ENCODE data around the gene AARS2.
"Not testable (repeated sequence)": the region's sequence is repeated elsewhere in the genome, so short reads cannot be mapped to it uniquely, and the experiment has no call there.

Gene AARS2

DNA sequence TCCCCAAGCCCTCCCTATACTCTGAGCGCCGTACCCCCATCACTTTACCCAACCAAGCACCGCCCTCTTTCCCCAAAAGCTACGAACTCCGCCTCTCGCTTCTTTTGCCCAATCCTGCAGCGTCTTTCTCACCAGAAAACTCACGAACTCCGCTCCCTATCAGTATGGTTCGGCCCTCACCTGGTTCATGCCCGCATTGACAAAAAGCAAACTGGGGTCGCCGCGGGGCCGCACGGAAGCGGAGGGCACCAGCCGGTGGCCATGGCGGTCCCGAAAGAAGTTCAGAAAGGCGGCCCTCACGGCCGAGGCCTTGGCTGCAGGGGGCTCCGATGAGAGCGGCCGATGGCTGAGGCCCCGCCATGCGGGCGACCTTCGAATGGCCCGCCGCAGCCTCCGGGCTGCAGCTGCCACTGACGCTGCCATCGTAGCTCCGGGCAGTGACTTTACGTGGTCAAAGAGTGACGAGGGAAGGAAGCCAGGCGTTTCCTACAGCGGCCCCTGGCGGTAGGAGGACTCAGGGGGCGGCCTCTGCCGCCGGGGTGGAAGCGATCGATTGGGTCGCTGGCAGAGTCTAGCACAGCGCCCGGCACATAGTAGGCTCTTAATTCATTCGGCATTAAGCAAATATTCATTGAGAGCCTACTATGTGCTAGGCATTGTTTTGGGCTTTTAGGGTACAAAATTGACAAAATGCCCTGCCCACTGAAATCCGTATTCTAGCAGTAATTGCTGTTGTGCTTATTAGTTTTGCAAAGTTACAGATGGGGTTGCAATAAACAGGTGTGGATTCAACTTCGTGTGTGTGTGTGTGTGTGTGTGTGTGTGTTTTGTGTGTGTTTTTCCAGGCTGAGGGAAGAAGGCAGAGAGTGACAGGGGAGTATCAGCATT, at the start of gene AARS2:
Gene AARS2 (minus strand): TSS at position 447 of the 888 bp plus-strand sequence. CDS start 24 bp downstream, at position 423.
- H3K27ac ChIP-seq (ENCODE audit: low read length), result peak within 1 kb of the TSS; percentile 73
- no peaks in the 10 kb centered on the region for H3K9me3 ChIP-seq (ENCODE audit: control insufficient read depth in 1 of 2, low read length in 2 of 2)
- H3K4me3 ChIP-seq (ENCODE audit: low read depth in 1 of 2, low read length in 2 of 2), result peak within 1 kb of the TSS; percentile 89 to 93
- peaks cover 7% of the 10 kb centered on the region in 2 donors for H3K4me1 ChIP-seq (ENCODE audit: control insufficient read depth in 1 of 2, insufficient read depth in 2 of 2, low read length in 2 of 2)
- peaks cover 24 to 31% of the 10 kb centered on the region in 2 donors for H3K36me3 ChIP-seq (ENCODE audit: control insufficient read depth in 1 of 2, insufficient read depth in 2 of 2, low read length in 2 of 2)
- no peaks in the 10 kb centered on the region for H3K27me3 ChIP-seq (ENCODE audit: low read depth, low read length)

DNA sequence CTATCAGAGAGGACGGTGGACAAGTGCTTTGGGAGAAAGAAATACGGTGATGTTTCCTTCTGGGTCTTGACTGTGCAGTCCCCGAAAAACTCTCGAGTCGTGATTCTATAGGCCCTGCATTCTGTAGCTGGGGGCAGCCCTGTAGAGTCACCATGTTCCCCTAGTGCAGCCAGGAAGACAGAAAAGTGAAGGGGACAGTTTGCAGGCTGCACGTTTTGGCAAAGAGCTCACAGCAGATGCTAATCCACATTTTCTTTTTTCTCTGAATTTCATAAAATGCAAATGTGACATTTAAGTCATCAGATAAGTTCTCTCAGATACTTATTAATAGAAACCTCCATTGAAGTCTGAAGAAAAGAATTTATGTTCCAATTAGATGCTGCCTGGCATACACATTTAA, 48.8 kb upstream of the AARS2 start:
- Histone ChIP-seq H3K4me3 (ENCODE audit: low read depth in 1 of 2, low read length in 2 of 2) (no peak overlapping the region), H3K9me3 (ENCODE audit: control insufficient read depth in 1 of 2, low read length in 2 of 2) (no peaks in the 10 kb centered on the region), H3K27ac (ENCODE audit: low read length) (no peak overlapping the region), H3K36me3 (ENCODE audit: control insufficient read depth in 1 of 2, insufficient read depth in 2 of 2, low read length in 2 of 2) (no peaks in the 10 kb centered on the region), H3K27me3 (ENCODE audit: low read depth, low read length) (no peaks in the 10 kb centered on the region), H3K4me1 (ENCODE audit: control insufficient read depth in 1 of 2, insufficient read depth in 2 of 2, low read length in 2 of 2) (no peaks in the 10 kb centered on the region)

DNA sequence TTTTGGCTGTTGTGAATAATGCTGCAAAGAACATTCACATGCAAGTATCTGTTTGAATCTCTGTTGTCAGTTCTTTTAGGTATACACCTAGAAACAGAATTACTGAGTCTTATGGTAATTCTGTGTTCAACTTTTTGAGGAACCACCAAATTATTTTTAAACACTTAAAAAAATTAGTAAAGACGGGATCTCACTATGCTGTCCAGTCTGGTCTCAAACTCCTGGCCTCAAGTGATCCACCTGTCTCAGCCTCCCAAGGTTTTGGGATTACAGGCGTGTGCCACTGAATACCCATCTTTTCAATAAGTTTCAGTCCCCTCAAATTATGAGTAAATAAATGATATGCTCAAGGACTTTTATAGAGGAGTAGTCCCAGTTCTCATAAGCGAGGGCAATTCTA, 46.8 kb upstream of the AARS2 start:
- Histone ChIP-seq H3K27ac (ENCODE audit: low read length) (no peak overlapping the region), H3K36me3 (ENCODE audit: control insufficient read depth in 1 of 2, insufficient read depth in 2 of 2, low read length in 2 of 2) (no peaks in the 10 kb centered on the region), H3K9me3 (ENCODE audit: control insufficient read depth in 1 of 2, low read length in 2 of 2) (peaks cover 0 to 3% of the 10 kb centered on the region in 2 donors), H3K4me3 (ENCODE audit: low read depth in 1 of 2, low read length in 2 of 2) (no peak overlapping the region), H3K4me1 (ENCODE audit: control insufficient read depth in 1 of 2, insufficient read depth in 2 of 2, low read length in 2 of 2) (no peaks in the 10 kb centered on the region), H3K27me3 (ENCODE audit: low read depth, low read length) (no peaks in the 10 kb centered on the region)

DNA sequence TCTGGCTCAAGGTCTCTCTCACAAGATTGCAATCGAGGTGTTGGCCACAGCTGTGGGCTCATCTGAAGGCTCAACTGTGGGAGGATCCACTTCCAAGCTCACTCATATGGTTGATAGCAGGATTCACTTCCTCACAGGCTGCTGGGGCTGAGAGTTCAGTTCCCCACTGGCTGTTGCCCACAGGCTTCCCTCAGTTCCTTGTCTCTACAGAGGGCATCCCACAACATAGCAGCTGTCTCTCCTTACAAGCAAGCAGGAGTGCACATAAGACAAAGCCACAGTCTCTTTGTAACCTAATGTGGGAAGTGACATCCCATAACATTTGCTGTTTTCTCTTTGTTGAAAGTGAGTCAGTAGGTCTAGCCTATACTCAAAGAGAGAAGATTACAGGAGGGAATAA, 43.3 kb upstream of the AARS2 start:
- Histone ChIP-seq H3K9me3 (ENCODE audit: control insufficient read depth in 1 of 2, low read length in 2 of 2) (peaks cover 0 to 3% of the 10 kb centered on the region in 2 donors), H3K4me1 (ENCODE audit: control insufficient read depth in 1 of 2, insufficient read depth in 2 of 2, low read length in 2 of 2) (no peaks in the 10 kb centered on the region)

DNA sequence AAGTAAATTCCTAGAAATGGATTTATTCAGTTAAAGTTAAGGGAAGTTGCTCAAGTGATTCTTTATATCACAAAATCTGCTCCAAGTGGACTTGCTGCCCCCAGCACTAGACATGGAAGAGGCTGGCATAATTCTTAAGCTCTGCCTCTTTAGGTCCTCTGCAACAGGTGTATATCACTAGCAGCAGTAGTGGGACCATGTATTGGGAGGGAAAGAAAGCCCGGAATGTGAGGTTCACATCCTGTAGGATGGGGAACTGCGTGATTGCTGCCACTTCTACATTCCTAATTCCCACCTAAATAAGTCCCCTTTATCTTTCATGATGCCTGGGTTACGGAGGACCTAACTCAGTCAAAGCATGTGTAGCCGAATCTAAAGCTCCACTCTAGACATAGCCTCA, 42.5 kb upstream of the AARS2 start:
- H3K27me3 ChIP-seq (ENCODE audit: low read depth, low read length), result no peaks in the 10 kb centered on the region
- H3K4me1 ChIP-seq (ENCODE audit: control insufficient read depth in 1 of 2, insufficient read depth in 2 of 2, low read length in 2 of 2), result no peaks in the 10 kb centered on the region
- peaks cover 0 to 3% of the 10 kb centered on the region in 2 donors for H3K9me3 ChIP-seq (ENCODE audit: control insufficient read depth in 1 of 2, low read length in 2 of 2)
- no peak overlapping the region for H3K4me3 ChIP-seq (ENCODE audit: low read depth in 1 of 2, low read length in 2 of 2)
- H3K27ac ChIP-seq (ENCODE audit: low read length), result no peak overlapping the region
- no peaks in the 10 kb centered on the region for H3K36me3 ChIP-seq (ENCODE audit: control insufficient read depth in 1 of 2, insufficient read depth in 2 of 2, low read length in 2 of 2)

More for the DNA sequence above, 43.3 kb upstream of the AARS2 start:
- H3K27me3 ChIP-seq (ENCODE audit: low read depth, low read length), result no peaks in the 10 kb centered on the region
- H3K27ac ChIP-seq (ENCODE audit: low read length), result no peak overlapping the region
- H3K36me3 ChIP-seq (ENCODE audit: control insufficient read depth in 1 of 2, insufficient read depth in 2 of 2, low read length in 2 of 2), result no peaks in the 10 kb centered on the region
- H3K4me3 ChIP-seq (ENCODE audit: low read depth in 1 of 2, low read length in 2 of 2), result no peak overlapping the region

DNA sequence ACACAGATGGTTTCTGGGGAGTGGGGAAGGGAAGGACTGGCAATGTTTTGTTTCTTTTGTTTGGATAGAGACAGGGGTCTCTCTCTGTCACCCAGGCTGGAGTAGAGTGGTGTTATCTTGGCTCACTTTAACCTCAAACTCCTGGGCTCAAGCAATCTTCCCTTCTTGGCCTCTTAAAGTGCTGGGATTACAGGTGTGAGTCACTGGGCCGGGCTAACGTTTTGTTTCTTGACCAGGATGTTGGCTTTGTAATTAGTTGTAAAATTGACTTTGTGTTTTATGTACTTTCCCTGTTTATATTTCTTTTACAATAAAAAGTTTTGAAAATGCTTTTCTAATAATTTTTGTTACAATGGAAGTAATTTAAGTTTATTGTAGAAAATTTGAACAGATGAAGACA, 40.2 kb upstream of the AARS2 start:
- Histone ChIP-seq H3K4me1 (ENCODE audit: control insufficient read depth in 1 of 2, insufficient read depth in 2 of 2, low read length in 2 of 2) (no peaks in the 10 kb centered on the region), H3K4me3 (ENCODE audit: low read depth in 1 of 2, low read length in 2 of 2) (no peak overlapping the region), H3K9me3 (ENCODE audit: control insufficient read depth in 1 of 2, low read length in 2 of 2) (peaks cover 0 to 3% of the 10 kb centered on the region in 2 donors), H3K27me3 (ENCODE audit: low read depth, low read length) (no peaks in the 10 kb centered on the region), H3K36me3 (ENCODE audit: control insufficient read depth in 1 of 2, insufficient read depth in 2 of 2, low read length in 2 of 2) (no peaks in the 10 kb centered on the region), H3K27ac (ENCODE audit: low read length) (no peak overlapping the region)

DNA sequence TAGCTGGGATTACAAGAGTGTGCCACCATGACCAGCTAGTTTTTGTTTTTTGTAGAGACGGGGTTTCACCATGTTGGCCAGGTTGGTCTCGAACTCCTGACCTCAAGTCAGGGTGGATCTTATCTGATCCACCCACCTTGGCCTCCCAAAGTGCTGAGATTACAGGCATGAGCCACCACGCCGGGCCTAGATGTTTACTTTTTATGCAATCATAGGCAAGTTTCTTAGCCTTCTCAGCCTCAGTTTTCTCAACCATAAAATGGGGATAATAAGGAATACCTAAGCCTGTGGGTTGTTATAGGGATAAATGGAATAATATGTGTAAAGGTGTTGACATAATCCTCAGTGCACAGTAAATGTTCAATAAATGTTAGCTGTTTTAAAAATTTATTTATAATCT, 39.1 kb upstream of the AARS2 start:
- H3K27me3 ChIP-seq (ENCODE audit: low read depth, low read length), result no peaks in the 10 kb centered on the region
- no peak overlapping the region for H3K4me3 ChIP-seq (ENCODE audit: low read depth in 1 of 2, low read length in 2 of 2)
- peaks cover 0 to 3% of the 10 kb centered on the region in 2 donors for H3K9me3 ChIP-seq (ENCODE audit: control insufficient read depth in 1 of 2, low read length in 2 of 2)
- H3K36me3 ChIP-seq (ENCODE audit: control insufficient read depth in 1 of 2, insufficient read depth in 2 of 2, low read length in 2 of 2), result no peaks in the 10 kb centered on the region
- no peak overlapping the region for H3K27ac ChIP-seq (ENCODE audit: low read length)
- H3K4me1 ChIP-seq (ENCODE audit: control insufficient read depth in 1 of 2, insufficient read depth in 2 of 2, low read length in 2 of 2), result no peaks in the 10 kb centered on the region

DNA sequence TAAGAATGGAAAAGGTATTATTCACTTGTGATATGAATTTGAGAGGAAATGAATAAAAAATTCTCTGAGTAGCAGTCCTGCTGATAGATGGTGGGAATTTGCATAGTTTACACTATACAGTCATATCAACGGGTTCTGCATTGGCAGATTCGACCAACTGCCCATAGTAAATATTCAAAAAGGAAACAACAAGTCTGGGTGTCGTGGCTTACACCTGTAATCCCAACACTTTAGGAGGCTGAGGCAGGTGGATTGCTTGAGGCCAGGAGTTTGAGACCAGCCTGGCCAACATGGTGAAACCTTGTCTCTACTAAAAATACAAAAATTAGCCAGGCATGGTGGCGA, 37.5 kb upstream of the AARS2 start:
- H3K4me1 ChIP-seq (ENCODE audit: control insufficient read depth in 1 of 2, insufficient read depth in 2 of 2, low read length in 2 of 2); H3K4me3 ChIP-seq (ENCODE audit: low read depth in 1 of 2, low read length in 2 of 2); H3K27me3 ChIP-seq (ENCODE audit: low read depth, low read length); H3K27ac ChIP-seq (ENCODE audit: low read length); H3K9me3 ChIP-seq (ENCODE audit: control insufficient read depth in 1 of 2, low read length in 2 of 2); H3K36me3 ChIP-seq (ENCODE audit: control insufficient read depth in 1 of 2, insufficient read depth in 2 of 2, low read length in 2 of 2): not testable (repeated sequence)

DNA sequence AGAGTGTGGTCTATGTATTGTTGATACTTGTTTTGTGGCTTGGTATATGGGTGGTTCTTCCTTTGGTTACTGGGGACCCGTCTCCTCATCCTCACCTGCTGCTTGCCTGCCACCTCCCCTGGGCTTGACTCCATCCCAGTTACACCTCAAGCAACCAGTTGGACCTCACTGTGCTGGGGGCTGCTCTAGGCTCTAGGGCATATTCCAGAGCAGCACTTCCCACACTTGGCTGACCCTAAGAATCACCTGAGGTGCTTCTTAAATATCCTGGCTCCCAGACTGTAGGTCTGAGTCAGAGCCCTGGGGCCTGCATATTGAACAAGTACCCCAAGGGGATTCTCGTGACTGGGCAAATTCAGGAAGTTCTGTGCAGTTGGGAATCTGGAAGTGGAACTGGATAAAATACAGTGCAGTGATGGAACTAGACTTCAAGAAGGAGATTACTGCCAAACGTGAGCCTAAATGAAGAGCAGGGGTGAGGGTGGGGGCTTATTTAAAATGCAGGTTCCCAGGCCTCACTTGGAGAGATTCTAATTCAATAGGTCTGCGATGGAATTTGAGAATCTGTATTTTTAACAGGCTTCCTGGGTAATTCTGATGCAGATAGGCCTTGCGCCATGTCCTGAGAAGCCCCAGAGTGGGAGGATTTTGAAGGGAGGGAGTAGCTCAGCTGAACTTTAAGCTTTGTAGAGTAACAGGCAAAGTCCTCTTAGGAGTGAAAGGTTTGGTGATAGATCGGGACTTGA, 36.9 kb upstream of the AARS2 start:
- Histone ChIP-seq H3K27ac (ENCODE audit: low read length) (no peak overlapping the region), H3K4me3 (ENCODE audit: low read depth in 1 of 2, low read length in 2 of 2) (no peak overlapping the region), H3K9me3 (ENCODE audit: control insufficient read depth in 1 of 2, low read length in 2 of 2) (no peaks in the 10 kb centered on the region), H3K4me1 (ENCODE audit: control insufficient read depth in 1 of 2, insufficient read depth in 2 of 2, low read length in 2 of 2) (no peaks in the 10 kb centered on the region), H3K27me3 (ENCODE audit: low read depth, low read length) (peaks cover 5% of the 10 kb centered on the region), H3K36me3 (ENCODE audit: control insufficient read depth in 1 of 2, insufficient read depth in 2 of 2, low read length in 2 of 2) (no peaks in the 10 kb centered on the region)

DNA sequence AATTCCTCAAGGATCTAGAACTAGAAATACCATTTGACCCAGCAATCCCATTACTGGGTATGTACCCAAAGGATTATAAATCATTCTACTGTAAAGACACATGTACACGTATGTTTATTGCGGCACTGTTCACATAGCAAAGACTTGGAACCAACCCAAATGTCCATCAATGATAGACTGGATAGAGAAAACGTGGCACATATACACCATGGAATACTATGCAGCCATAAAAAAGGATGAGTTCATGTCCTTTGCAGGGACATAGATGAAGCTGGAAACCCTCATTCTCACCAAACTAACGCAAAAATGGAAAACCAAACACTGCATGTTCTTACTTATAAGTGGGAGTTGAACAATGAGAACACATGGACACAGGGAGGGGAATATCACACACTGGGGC, 33.7 kb upstream of the AARS2 start:
- not testable (repeated sequence) for H3K36me3 ChIP-seq (ENCODE audit: control insufficient read depth in 1 of 2, insufficient read depth in 2 of 2, low read length in 2 of 2); H3K4me1 ChIP-seq (ENCODE audit: control insufficient read depth in 1 of 2, insufficient read depth in 2 of 2, low read length in 2 of 2); H3K27ac ChIP-seq (ENCODE audit: low read length); H3K9me3 ChIP-seq (ENCODE audit: control insufficient read depth in 1 of 2, low read length in 2 of 2); H3K4me3 ChIP-seq (ENCODE audit: low read depth in 1 of 2, low read length in 2 of 2)
- H3K27me3 ChIP-seq (ENCODE audit: low read depth, low read length), result peaks cover 15% of the 10 kb centered on the region

DNA sequence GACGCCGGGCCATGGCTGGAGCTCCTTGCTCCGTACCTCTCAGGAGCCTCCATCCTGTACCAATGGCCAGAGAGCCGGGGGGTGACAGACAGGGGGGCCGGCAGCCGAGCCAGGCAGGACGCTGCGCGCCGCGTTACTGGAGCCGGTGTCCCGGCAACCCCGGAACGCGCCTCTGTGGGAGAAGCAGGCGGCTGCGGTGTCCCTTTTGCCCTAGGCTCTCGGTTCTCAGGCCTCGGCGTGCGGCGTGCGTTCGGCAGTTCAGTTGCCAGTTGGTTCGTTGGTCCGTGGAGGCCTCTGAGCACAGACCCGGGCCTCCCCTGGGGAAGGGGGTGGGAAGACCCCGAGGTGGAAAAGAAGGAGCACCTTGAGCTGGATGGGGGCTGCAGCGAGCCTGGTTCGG, 29.3 kb upstream of the AARS2 start, which contains the start of gene SPATS1:
Gene SPATS1 (plus strand): TSS at position 162 of the 400 bp plus-strand sequence. CDS start 446 bp downstream, outside the sequence.
- H3K27me3 ChIP-seq (ENCODE audit: low read depth, low read length), result peaks cover 15% of the 10 kb centered on the region
- H3K9me3 ChIP-seq (ENCODE audit: control insufficient read depth in 1 of 2, low read length in 2 of 2), result no peaks in the 10 kb centered on the region
- H3K36me3 ChIP-seq (ENCODE audit: control insufficient read depth in 1 of 2, insufficient read depth in 2 of 2, low read length in 2 of 2), result no peaks in the 10 kb centered on the region
- H3K4me1 ChIP-seq (ENCODE audit: control insufficient read depth in 1 of 2, insufficient read depth in 2 of 2, low read length in 2 of 2), result no peaks in the 10 kb centered on the region
- no peak within 1 kb of the TSS for H3K27ac ChIP-seq (ENCODE audit: low read length)
- H3K4me3 ChIP-seq (ENCODE audit: low read depth in 1 of 2, low read length in 2 of 2), result peak within 1 kb of the TSS in 1 of 2 donors; percentile 27
